MM.1S (cell line): ENCODE data around the gene ZNF580.

Experiments used
- DNase-seq: peaks from one replicate; pipeline ENCODE4 v3.0.0-alpha.2; 2015
- H2AFZ ChIP-seq: fragments of 300-600 bp; sonication (generic); 2 replicates; pipeline ENCODE4 v1.6.0; 2016; ENCODE audit warnings: antibody characterized with exemption, low read length
- H3F3A ChIP-seq: fragments of 300-600 bp; sonication (generic); 2 replicates; pipeline ENCODE4 v1.6.1; 2016; ENCODE audit warnings: mild to moderate bottlenecking, antibody characterized with exemption, low read length, moderate library complexity, mixed read lengths; ENCODE audit not compliant: insufficient read depth
- H3K27ac ChIP-seq: fragments of 300-600 bp; sonication (generic); 2 replicates; pipeline ENCODE4 v1.5.1; 2016; ENCODE audit warnings: mild to moderate bottlenecking, low read length
- H3K27me3 ChIP-seq: fragments of 300-600 bp; sonication (generic); replicated peaks from 2 replicates; pipeline ENCODE4 v1.6.0; 2016; ENCODE audit warnings: low read length; ENCODE audit not compliant: insufficient read depth
- H3K36me3 ChIP-seq: fragments of 300-600 bp; sonication (generic); replicated peaks from 2 replicates; pipeline ENCODE4 v1.6.1; 2016; ENCODE audit warnings: mild to moderate bottlenecking, low read length, mixed read lengths; ENCODE audit not compliant: insufficient read depth
- H3K4me1 ChIP-seq: fragments of 300-600 bp; sonication (generic); 2 replicates; pipeline ENCODE4 v1.6.1; 2016; ENCODE audit warnings: low read length, mixed read lengths
- H3K4me2 ChIP-seq: fragments of 300-600 bp; sonication (generic); 2 replicates; pipeline ENCODE4 v1.6.0; 2016; ENCODE audit warnings: low read depth, low read length
- H3K4me3 ChIP-seq: fragments of 300-600 bp; sonication (generic); 2 replicates; pipeline ENCODE4 v1.5.1; 2016; ENCODE audit warnings: low read length, mixed read lengths
- H3K79me2 ChIP-seq: fragments of 300-600 bp; sonication (generic); 2 replicates; pipeline ENCODE4 v1.6.1; 2016; ENCODE audit warnings: mixed run types, low read length, mixed read lengths
- H3K9ac ChIP-seq: fragments of 300-600 bp; sonication (generic); 2 replicates; pipeline ENCODE4 v1.6.1; 2016; ENCODE audit warnings: low read length, mixed read lengths
- H3K9me2 ChIP-seq: fragments of 300-600 bp; sonication (generic); replicated peaks from 2 replicates; pipeline ENCODE4 v1.6.1; 2016; ENCODE audit warnings: mild to moderate bottlenecking, low read length, mixed read lengths; ENCODE audit not compliant: insufficient read depth
- H3K9me3 ChIP-seq: fragments of 300-600 bp; sonication (generic); replicated peaks from 2 replicates; pipeline ENCODE4 v1.6.1; 2016; ENCODE audit warnings: mild to moderate bottlenecking, low read length, mixed read lengths; ENCODE audit not compliant: insufficient read depth
- H4K20me1 ChIP-seq: fragments of 300-600 bp; sonication (generic); 2 replicates; pipeline ENCODE4 v1.6.1; 2016; ENCODE audit warnings: mild to moderate bottlenecking, low read length, moderate library complexity, mixed read lengths; ENCODE audit not compliant: insufficient read depth
- EZH2 ChIP-seq: fragments of 300-600 bp; sonication (generic); optimal IDR thresholded peaks from 2 replicates; pipeline ENCODE3; 2017; ENCODE audit warnings: low read depth, mild to moderate bottlenecking, antibody characterized with exemption, low read length, mixed read lengths
- EZH2phosphoT487 ChIP-seq: fragments of 300-600 bp; sonication (generic); IDR thresholded peaks from 2 replicates; pipeline ENCODE4 v1.6.1; 2018; ENCODE audit warnings: antibody characterized with exemption, low read length
- TF ChIP-seq, protein P1 (sequence below): fragments of 300-600 bp; sonication (generic); IDR thresholded peaks from 2 replicates; pipeline ENCODE4 v1.5.1; 2016; ENCODE audit warnings: antibody characterized with exemption, low read length, mixed read lengths

The ZNF580 gene

DNA sequence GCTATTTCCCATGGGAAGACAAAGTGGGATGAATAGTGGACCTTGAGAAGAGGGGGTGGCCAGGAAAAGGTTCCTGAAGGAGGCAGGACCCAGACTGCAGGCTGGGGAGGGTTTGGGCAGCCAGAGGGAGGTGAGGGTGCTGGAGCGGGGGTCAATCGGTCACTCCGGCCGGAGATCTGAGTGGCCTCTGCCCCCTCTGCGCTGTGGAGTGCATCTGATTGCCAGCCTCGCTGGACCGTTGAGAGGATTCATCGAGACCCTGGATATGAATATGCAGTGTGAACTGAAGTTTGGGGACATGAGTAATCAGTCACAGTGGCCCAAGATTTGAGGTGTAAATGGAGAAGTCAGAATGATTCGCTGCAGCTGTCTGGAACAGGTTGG lies 5.5 kb upstream of the ZNF580 start:
- Histone ChIP-seq H2AFZ (peak overlapping the region; percentile 66), H4K20me1 (no peaks in the 10 kb centered on the region), H3K79me2 (peaks cover 34% of the 10 kb centered on the region)

DNA sequence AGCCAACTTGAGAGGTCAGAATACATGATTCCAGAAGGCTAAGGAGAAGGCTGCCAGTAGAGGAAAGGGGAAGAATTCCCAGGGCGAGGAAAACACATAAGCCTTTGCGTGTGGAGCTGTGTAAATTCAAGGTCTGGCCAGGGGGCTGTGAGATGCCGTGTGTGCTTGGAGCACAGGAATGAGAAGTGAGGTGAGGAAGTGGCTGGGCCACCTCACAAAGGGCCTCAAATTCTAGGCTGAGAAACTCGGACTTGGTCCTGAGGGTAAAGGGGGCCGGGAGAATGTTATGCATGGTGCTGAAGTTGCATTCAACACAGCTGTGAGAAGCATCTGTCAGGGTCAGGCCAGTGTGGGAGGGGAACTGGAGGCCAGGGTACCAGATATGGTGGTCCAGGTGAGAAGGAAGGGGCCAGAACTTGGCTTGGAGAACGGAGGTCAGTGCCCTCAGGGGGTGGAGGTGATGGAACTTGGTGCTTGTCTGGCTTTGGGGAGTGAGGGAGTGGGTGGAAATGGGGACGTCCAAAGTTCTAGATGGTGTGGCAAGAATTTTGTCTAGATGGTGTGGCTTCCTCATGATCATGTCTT lies 4.9 kb upstream of the ZNF580 start:
- no peak for TF ChIP-seq EZH2phosphoT487
- TF ChIP-seq, protein P1, sequence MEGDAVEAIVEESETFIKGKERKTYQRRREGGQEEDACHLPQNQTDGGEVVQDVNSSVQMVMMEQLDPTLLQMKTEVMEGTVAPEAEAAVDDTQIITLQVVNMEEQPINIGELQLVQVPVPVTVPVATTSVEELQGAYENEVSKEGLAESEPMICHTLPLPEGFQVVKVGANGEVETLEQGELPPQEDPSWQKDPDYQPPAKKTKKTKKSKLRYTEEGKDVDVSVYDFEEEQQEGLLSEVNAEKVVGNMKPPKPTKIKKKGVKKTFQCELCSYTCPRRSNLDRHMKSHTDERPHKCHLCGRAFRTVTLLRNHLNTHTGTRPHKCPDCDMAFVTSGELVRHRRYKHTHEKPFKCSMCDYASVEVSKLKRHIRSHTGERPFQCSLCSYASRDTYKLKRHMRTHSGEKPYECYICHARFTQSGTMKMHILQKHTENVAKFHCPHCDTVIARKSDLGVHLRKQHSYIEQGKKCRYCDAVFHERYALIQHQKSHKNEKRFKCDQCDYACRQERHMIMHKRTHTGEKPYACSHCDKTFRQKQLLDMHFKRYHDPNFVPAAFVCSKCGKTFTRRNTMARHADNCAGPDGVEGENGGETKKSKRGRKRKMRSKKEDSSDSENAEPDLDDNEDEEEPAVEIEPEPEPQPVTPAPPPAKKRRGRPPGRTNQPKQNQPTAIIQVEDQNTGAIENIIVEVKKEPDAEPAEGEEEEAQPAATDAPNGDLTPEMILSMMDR: no peak
- no peaks in the 10 kb centered on the region for H3K27me3 ChIP-seq
- peaks cover 34% of the 10 kb centered on the region for H3K79me2 ChIP-seq
- no peaks in the 10 kb centered on the region for H4K20me1 ChIP-seq
- peak overlapping the region; percentile 98; the same call in 1 of the 2 replicates for H3K9ac ChIP-seq
- peaks cover 19% of the 10 kb centered on the region for H3K4me1 ChIP-seq
- H3K4me2 ChIP-seq: peak overlapping the region; percentile 95
- H3K36me3 ChIP-seq: no peaks in the 10 kb centered on the region
- no peak for DNase-seq
- no peaks in the 10 kb centered on the region for H3K9me3 ChIP-seq
- no peak overlapping the region for H3K27ac ChIP-seq
- H3K4me3 ChIP-seq: peak overlapping the region; percentile 99
- H3K9me2 ChIP-seq: no peaks in the 10 kb centered on the region
- no peak overlapping the region for H2AFZ ChIP-seq
- H3F3A ChIP-seq: peaks cover 23% of the 10 kb centered on the region

More for the DNA sequence above, 5.5 kb upstream of the ZNF580 start:
- H3K9me3 ChIP-seq: no peaks in the 10 kb centered on the region
- peak overlapping the region; percentile 95 for H3K4me2 ChIP-seq
- H3K9me2 ChIP-seq: no peaks in the 10 kb centered on the region
- H3K27ac ChIP-seq: peak overlapping the region; percentile 54; the same call in 1 of the 2 replicates
- peaks cover 18% of the 10 kb centered on the region for H3K4me1 ChIP-seq
- peak overlapping the region; percentile 99 for H3K4me3 ChIP-seq
- no peaks in the 10 kb centered on the region for H3K27me3 ChIP-seq
- peaks cover 23% of the 10 kb centered on the region for H3F3A ChIP-seq
- TF ChIP-seq, protein P1: no peak
- TF ChIP-seq EZH2phosphoT487: no peak
- no peak for TF ChIP-seq EZH2
- no peak for DNase-seq
- no peaks in the 10 kb centered on the region for H3K36me3 ChIP-seq
- H3K9ac ChIP-seq: peak overlapping the region; percentile 98

DNA sequence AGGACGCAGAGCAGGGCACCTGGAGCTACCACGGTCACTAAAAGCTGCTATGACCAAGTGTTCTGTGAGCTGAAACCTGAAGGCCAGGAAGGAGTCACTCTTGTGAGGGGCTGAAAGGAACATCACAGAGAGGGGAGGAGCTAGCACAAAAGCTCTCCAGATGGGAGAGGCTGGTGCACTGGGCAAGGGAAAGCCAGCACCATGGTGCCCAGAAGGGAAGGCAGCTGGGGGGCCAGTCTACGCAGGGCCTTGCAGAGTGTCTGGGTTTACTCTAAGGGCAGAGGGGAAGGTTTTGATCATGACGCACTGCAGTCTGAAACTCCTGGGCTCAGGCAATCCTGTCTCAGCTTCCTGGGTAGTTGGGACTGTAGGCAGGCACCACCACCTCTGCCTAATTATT lies 4.1 kb upstream of the ZNF580 start:
- DNase-seq: no peak
- peaks cover 28% of the 10 kb centered on the region for H3F3A ChIP-seq
- TF ChIP-seq EZH2phosphoT487 (no peak), EZH2 (no peak)
- TF ChIP-seq, protein P1: no peak
- peak overlapping the region; percentile 95; the same call in 1 of the 2 replicates for H3K4me2 ChIP-seq
- no peak overlapping the region for H3K4me3 ChIP-seq
- H2AFZ ChIP-seq: no peak overlapping the region
- H3K27me3 ChIP-seq: no peaks in the 10 kb centered on the region
- H3K9me3 ChIP-seq: no peaks in the 10 kb centered on the region
- H3K27ac ChIP-seq: no peak overlapping the region
- H3K9me2 ChIP-seq: no peaks in the 10 kb centered on the region
- peaks cover 19% of the 10 kb centered on the region for H3K4me1 ChIP-seq
- no peaks in the 10 kb centered on the region for H3K36me3 ChIP-seq
- H3K9ac ChIP-seq: no peak overlapping the region
- no peaks in the 10 kb centered on the region for H4K20me1 ChIP-seq
- H3K79me2 ChIP-seq: peaks cover 39% of the 10 kb centered on the region
